Measurements from ENCODE around the gene ID2.

The ID2 gene

DNA sequence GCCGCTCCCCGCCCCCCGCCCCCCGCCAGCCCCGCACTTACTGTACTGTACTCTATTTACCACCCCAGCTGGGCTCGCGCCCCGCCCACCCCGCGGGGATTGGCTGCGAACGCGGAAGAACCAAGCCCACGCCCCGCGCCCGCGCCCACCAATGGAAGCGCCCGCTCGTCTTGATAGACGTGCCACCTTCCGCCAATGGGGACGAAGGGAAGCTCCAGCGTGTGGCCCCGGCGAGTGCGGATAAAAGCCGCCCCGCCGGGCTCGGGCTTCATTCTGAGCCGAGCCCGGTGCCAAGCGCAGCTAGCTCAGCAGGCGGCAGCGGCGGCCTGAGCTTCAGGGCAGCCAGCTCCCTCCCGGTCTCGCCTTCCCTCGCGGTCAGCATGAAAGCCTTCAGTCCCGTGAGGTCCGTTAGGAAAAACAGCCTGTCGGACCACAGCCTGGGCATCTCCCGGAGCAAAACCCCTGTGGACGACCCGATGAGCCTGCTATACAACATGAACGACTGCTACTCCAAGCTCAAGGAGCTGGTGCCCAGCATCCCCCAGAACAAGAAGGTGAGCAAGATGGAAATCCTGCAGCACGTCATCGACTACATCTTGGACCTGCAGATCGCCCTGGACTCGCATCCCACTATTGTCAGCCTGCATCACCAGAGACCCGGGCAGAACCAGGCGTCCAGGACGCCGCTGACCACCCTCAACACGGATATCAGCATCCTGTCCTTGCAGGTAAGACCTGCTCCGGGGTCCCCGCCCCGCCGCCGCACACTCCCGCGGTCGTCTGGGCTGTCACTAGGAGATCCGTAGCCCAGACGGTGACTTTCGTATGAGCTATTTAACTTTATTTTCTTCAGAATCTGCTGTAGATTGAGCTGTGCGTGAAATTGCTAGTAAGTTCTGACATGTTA is at the start of gene ID2:
Gene ID2 (plus strand): TSS at position 271 of the 907 bp plus-strand sequence. CDS start 110 bp downstream, at position 381.
- Histone ChIP-seq H2AFZ (ENCODE audit: low read length) (peak within 1 kb of the TSS; percentile 88), H3K9me3 (ENCODE audit: insufficient read depth, low read depth, low read length) (no peaks in the 10 kb centered on the region), H3K9ac (ENCODE audit: low read depth, low read length, poor library complexity, severe bottlenecking) (peak within 1 kb of the TSS; percentile 94), H3K4me2 (ENCODE audit: low read depth, low read length, poor library complexity, severe bottlenecking) (peak within 1 kb of the TSS; percentile 85), H3K4me3 (ENCODE audit: low read length, poor library complexity, severe bottlenecking) (peak within 1 kb of the TSS; percentile 92), H3K9me2 (replicated peaks; ENCODE audit: low read depth, low read length) (no peaks in the 10 kb centered on the region), H3K36me3 (ENCODE audit: insufficient read depth, low read length) (no peaks in the 10 kb centered on the region), H3K4me1 (ENCODE audit: insufficient read depth, low read length, poor library complexity, severe bottlenecking) (peaks cover 45% of the 10 kb centered on the region), H3K79me2 (ENCODE audit: insufficient read depth, low read length) (peaks cover 44% of the 10 kb centered on the region), H3K27me3 (ENCODE audit: insufficient read depth, low read length, poor library complexity, severe bottlenecking) (no peaks in the 10 kb centered on the region), H4K20me1 (ENCODE audit: insufficient read depth, low read length, poor library complexity, severe bottlenecking) (peaks cover 28% of the 10 kb centered on the region), H3F3A (ENCODE audit: low read depth) (peaks cover 5% of the 10 kb centered on the region; the same call in 1 of the 2 replicates)
- no peak for TF ChIP-seq EZH2phosphoT487 (IDR thresholded peaks at IDR 0.05; ENCODE audit: borderline replicate concordance)
- TF ChIP-seq, protein P1, sequence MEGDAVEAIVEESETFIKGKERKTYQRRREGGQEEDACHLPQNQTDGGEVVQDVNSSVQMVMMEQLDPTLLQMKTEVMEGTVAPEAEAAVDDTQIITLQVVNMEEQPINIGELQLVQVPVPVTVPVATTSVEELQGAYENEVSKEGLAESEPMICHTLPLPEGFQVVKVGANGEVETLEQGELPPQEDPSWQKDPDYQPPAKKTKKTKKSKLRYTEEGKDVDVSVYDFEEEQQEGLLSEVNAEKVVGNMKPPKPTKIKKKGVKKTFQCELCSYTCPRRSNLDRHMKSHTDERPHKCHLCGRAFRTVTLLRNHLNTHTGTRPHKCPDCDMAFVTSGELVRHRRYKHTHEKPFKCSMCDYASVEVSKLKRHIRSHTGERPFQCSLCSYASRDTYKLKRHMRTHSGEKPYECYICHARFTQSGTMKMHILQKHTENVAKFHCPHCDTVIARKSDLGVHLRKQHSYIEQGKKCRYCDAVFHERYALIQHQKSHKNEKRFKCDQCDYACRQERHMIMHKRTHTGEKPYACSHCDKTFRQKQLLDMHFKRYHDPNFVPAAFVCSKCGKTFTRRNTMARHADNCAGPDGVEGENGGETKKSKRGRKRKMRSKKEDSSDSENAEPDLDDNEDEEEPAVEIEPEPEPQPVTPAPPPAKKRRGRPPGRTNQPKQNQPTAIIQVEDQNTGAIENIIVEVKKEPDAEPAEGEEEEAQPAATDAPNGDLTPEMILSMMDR (conservative IDR thresholded peaks at IDR 0.05; ENCODE audit: low read length) = no peak

- Histone ChIP-seq H3K4me2 (ENCODE audit: low read depth, low read length, poor library complexity, severe bottlenecking) (no peak overlapping the region), H3K9me3 (ENCODE audit: insufficient read depth, low read depth, low read length) (no peaks in the 10 kb centered on the region), H3K36me3 (ENCODE audit: insufficient read depth, low read length) (no peaks in the 10 kb centered on the region), H4K20me1 (ENCODE audit: insufficient read depth, low read length, poor library complexity, severe bottlenecking) (no peaks in the 10 kb centered on the region), H3K4me3 (ENCODE audit: low read length, poor library complexity, severe bottlenecking) (no peak overlapping the region), H3K4me1 (ENCODE audit: insufficient read depth, low read length, poor library complexity, severe bottlenecking) (peaks cover 15% of the 10 kb centered on the region), H3F3A (ENCODE audit: low read depth) (no peaks in the 10 kb centered on the region), H3K79me2 (ENCODE audit: insufficient read depth, low read length) (no peaks in the 10 kb centered on the region), H3K9ac (ENCODE audit: low read depth, low read length, poor library complexity, severe bottlenecking) (no peak overlapping the region), H3K27me3 (ENCODE audit: insufficient read depth, low read length, poor library complexity, severe bottlenecking) (no peaks in the 10 kb centered on the region), H3K9me2 (replicated peaks; ENCODE audit: low read depth, low read length) (no peaks in the 10 kb centered on the region), H2AFZ (ENCODE audit: low read length) (no peak overlapping the region)
- no peak for TF ChIP-seq EZH2phosphoT487 (IDR thresholded peaks at IDR 0.05; ENCODE audit: borderline replicate concordance)
These were observed 49.1 kb upstream of the ID2 start for GRCh38 chr2:8632755-8633154.

GRCh38 chr2:8633186-8633734 is 48.6 kb upstream of the ID2 start:
- Histone ChIP-seq H3K9ac (ENCODE audit: low read depth, low read length, poor library complexity, severe bottlenecking) (no peak overlapping the region), H3F3A (ENCODE audit: low read depth) (no peaks in the 10 kb centered on the region), H3K36me3 (ENCODE audit: insufficient read depth, low read length) (no peaks in the 10 kb centered on the region), H3K9me2 (replicated peaks; ENCODE audit: low read depth, low read length) (no peaks in the 10 kb centered on the region), H3K4me1 (ENCODE audit: insufficient read depth, low read length, poor library complexity, severe bottlenecking) (peaks cover 11% of the 10 kb centered on the region), H3K9me3 (ENCODE audit: insufficient read depth, low read depth, low read length) (no peaks in the 10 kb centered on the region), H3K4me2 (ENCODE audit: low read depth, low read length, poor library complexity, severe bottlenecking) (no peak overlapping the region), H4K20me1 (ENCODE audit: insufficient read depth, low read length, poor library complexity, severe bottlenecking) (no peaks in the 10 kb centered on the region), H3K27me3 (ENCODE audit: insufficient read depth, low read length, poor library complexity, severe bottlenecking) (no peaks in the 10 kb centered on the region), H3K4me3 (ENCODE audit: low read length, poor library complexity, severe bottlenecking) (no peak overlapping the region), H3K79me2 (ENCODE audit: insufficient read depth, low read length) (no peaks in the 10 kb centered on the region), H2AFZ (ENCODE audit: low read length) (no peak overlapping the region)
- TF ChIP-seq, protein P1 (conservative IDR thresholded peaks at IDR 0.05; ENCODE audit: low read length) = no peak
- TF ChIP-seq EZH2phosphoT487 (IDR thresholded peaks at IDR 0.05; ENCODE audit: borderline replicate concordance) = no peak

All from Loucy (cell line).